ENCODE results near the gene OR1D5. TPM values are rescaled to one million over a fixed set of nuclear protein-coding genes. Genes with fewer than 3 reads are reported as not detected.
A peak's percentile ranks its signal among the peaks of the same experiment; 100 is the strongest.

The OR1D5 gene
- total and polyA plus RNA-seq, 4 donors = not detected

DNA sequence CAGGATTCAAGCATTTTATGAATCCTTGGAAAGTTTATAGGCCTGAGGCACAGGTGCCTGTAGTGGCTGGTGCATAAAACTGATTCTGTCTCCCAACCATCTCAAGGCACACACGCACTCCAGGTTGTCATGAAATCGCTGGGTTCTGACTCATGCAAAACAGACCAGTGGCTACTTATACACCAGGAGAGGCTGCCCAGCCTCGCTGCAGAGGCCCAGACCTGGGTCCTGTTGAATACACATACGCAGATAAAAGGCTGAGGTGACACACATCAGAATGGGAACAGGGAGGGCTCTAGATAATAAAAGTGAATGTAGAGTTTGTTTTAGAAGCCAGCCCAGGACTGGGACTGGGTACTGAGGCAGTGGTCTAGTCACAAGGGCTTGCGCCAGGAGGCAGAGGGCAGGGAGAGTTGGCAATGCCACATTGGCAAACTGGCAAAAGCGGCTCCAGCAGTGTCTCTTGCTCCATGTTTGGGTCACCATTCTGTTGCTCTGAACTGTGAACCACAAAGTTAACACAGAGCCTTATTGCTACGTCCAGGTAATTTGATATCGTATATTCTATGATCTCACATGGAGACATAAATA, 13.6 kb downstream of the OR1D5 start:
- WGBS, 2 donors = 90 to 96% methylated on average over 8 of the region's 8 CpGs
- no peaks in the 10 kb centered on the region for H3K27me3 ChIP-seq (ENCODE audit: control insufficient read depth in 3 of 3, insufficient read depth in 3 of 3, low read length in 2 of 3)
- no peak overlapping the region for H3K4me3 ChIP-seq
- ATAC-seq (ENCODE audit: insufficient read depth, low FRiP score) (no peak), DNase-seq (no peak)
- no peaks in the 10 kb centered on the region for H3K36me3 ChIP-seq (ENCODE audit: control insufficient read depth in 4 of 4, insufficient read depth in 4 of 4, low read length in 4 of 4)
- H3K27ac ChIP-seq (ENCODE audit: low read depth in 1 of 2, low read length in 1 of 2) = no peak overlapping the region
- TF ChIP-seq, protein P1, sequence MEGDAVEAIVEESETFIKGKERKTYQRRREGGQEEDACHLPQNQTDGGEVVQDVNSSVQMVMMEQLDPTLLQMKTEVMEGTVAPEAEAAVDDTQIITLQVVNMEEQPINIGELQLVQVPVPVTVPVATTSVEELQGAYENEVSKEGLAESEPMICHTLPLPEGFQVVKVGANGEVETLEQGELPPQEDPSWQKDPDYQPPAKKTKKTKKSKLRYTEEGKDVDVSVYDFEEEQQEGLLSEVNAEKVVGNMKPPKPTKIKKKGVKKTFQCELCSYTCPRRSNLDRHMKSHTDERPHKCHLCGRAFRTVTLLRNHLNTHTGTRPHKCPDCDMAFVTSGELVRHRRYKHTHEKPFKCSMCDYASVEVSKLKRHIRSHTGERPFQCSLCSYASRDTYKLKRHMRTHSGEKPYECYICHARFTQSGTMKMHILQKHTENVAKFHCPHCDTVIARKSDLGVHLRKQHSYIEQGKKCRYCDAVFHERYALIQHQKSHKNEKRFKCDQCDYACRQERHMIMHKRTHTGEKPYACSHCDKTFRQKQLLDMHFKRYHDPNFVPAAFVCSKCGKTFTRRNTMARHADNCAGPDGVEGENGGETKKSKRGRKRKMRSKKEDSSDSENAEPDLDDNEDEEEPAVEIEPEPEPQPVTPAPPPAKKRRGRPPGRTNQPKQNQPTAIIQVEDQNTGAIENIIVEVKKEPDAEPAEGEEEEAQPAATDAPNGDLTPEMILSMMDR (IDR thresholded peaks at IDR 0.05; ENCODE audit: control extremely low read depth, extremely low read depth) = no peak
- peaks cover 0 to 5% (median 0%) of the 10 kb centered on the region in 5 donors for H3K4me1 ChIP-seq (ENCODE audit: control insufficient read depth in 5 of 5, insufficient read depth in 5 of 5, low read length in 5 of 5)
- H3K9me3 ChIP-seq (ENCODE audit: control insufficient read depth in 4 of 4, insufficient read depth in 3 of 4, low read length in 3 of 4) = no peaks in the 10 kb centered on the region
- H3K9ac ChIP-seq (ENCODE audit: insufficient read depth in 1 of 2, low read length in 2 of 2) = no peak overlapping the region

DNA sequence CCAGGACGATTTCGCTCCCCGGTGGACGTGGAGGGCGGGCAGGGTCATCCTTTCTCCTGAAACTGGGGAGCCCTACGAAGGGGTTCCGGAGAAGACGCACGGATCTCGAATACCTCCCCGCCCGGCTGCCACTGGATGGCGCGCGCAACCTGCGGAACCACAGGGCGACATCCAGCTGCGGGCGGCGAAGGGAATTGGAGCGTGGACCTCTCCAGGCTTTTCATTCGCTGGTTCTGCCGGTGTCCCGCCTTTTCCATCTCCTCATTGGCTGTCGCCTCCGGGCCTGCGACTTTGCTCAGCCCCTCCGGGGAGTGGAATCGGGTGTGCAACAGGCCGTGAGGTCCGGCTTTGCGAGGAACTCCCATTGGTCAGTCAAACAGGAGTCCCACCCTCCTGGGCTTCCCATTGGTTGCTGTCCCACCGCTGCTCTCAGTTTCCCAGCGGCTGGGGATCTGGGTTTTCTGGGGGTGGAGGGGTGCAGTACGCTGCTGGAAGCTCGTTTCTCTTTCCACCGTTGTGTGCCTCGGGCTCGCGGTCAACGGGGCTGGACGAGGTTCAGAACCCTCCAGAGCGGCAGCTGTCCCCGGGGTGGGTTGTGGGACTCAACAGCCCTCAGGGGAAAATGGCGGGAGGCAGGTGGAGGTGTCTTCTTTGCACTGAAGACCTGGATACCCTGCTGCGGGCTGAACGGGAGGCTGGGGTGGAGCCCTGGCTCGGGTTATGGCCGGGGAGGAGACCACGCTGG, 14.5 kb downstream of the OR1D5 start:
- Histone ChIP-seq H3K4me3 (peak overlapping the region; percentile 33), H3K4me1 (ENCODE audit: control insufficient read depth in 5 of 5, insufficient read depth in 5 of 5, low read length in 5 of 5) (peaks cover 0 to 5% (median 0%) of the 10 kb centered on the region in 5 donors), H3K9me3 (ENCODE audit: control insufficient read depth in 4 of 4, insufficient read depth in 3 of 4, low read length in 3 of 4) (peaks cover 0 to 6% (median 0%) of the 10 kb centered on the region in 4 donors), H3K27ac (ENCODE audit: low read depth in 1 of 2, low read length in 1 of 2) (peak overlapping the region; percentile 35 to 62), H3K36me3 (ENCODE audit: control insufficient read depth in 4 of 4, insufficient read depth in 4 of 4, low read length in 4 of 4) (no peaks in the 10 kb centered on the region), H3K27me3 (ENCODE audit: control insufficient read depth in 3 of 3, insufficient read depth in 3 of 3, low read length in 2 of 3) (no peaks in the 10 kb centered on the region), H3K9ac (ENCODE audit: insufficient read depth in 1 of 2, low read length in 2 of 2) (peak overlapping the region in 1 of 2 donors; percentile 63)
- ATAC-seq (ENCODE audit: insufficient read depth, low FRiP score) (peak; percentile 99), DNase-seq (peak; percentile 98 to 99 (median 99))
- WGBS, 2 donors = 0 to 1% methylated on average over 50 of the region's 50 CpGs
- TF ChIP-seq, protein P1 (IDR thresholded peaks at IDR 0.05; ENCODE audit: control extremely low read depth, extremely low read depth) = peak; percentile 44

DNA sequence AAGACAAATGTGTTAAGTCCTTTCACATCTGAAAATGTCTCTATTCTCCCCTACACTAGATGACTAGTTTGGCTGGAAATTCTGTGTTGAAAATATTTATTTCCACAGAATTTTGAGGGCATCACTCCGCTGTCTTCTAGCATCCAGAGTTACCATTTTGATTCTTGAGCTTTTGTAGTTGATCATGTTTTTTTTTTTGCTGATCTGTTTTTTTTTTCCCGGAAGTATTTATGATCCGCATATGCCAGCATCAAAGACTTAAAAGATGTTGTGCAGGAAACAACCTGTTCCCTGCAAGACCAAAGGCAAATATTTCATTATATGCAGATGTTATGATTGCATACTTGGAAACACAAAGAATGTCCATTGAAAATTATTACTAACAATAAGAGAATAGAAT, 16.7 kb downstream of the OR1D5 start:
- H3K27me3 ChIP-seq (ENCODE audit: control insufficient read depth in 3 of 3, insufficient read depth in 3 of 3, low read length in 2 of 3) = no peaks in the 10 kb centered on the region
- ATAC-seq (ENCODE audit: insufficient read depth, low FRiP score) (no peak), DNase-seq (no peak)
- H3K9me3 ChIP-seq (ENCODE audit: control insufficient read depth in 4 of 4, insufficient read depth in 3 of 4, low read length in 3 of 4) = peaks cover 0 to 9% (median 0%) of the 10 kb centered on the region in 4 donors
- peaks cover 0 to 5% (median 0%) of the 10 kb centered on the region in 5 donors for H3K4me1 ChIP-seq (ENCODE audit: control insufficient read depth in 5 of 5, insufficient read depth in 5 of 5, low read length in 5 of 5)
- H3K4me3 ChIP-seq = no peak overlapping the region
- TF ChIP-seq, protein P1 (IDR thresholded peaks at IDR 0.05; ENCODE audit: control extremely low read depth, extremely low read depth) = no peak
- H3K36me3 ChIP-seq (ENCODE audit: control insufficient read depth in 4 of 4, insufficient read depth in 4 of 4, low read length in 4 of 4) = no peaks in the 10 kb centered on the region
- 59 to 87% methylated on average over 3 of the region's 3 CpGs for WGBS, 2 donors
- no peak overlapping the region for H3K9ac ChIP-seq (ENCODE audit: insufficient read depth in 1 of 2, low read length in 2 of 2)
- no peak overlapping the region for H3K27ac ChIP-seq (ENCODE audit: low read depth in 1 of 2, low read length in 1 of 2)
